Neuronal stem cell (in vitro differentiated cells): ENCODE data around the gene C4orf54.

Source experiments
- DNase-seq: peaks from one replicate; pipeline ENCODE4 v3.0.0-alpha.2; 2013; ENCODE audit warnings: low spot score
- H2AFZ ChIP-seq: one replicate; pipeline ENCODE4 v1.6.1; 2013; ENCODE audit warnings: mild to moderate bottlenecking, low read length, inconsistent platforms
- H2AK5ac ChIP-seq: 2 replicates; pipeline ENCODE4 v1.6.1; 2013; ENCODE audit warnings: low read depth, mild to moderate bottlenecking, inconsistent platforms, low read length, moderate library complexity, mixed read lengths
- H2BK120ac ChIP-seq: 2 replicates; pipeline ENCODE4 v1.6.1; 2013; ENCODE audit warnings: low read depth, mild to moderate bottlenecking, inconsistent platforms, low read length, moderate library complexity, mixed read lengths
- H2BK12ac ChIP-seq: one replicate; pipeline ENCODE4 v1.6.1; 2013; ENCODE audit warnings: low read length, inconsistent platforms
- H2BK15ac ChIP-seq: 2 replicates; pipeline ENCODE4 v1.6.1; 2013; ENCODE audit warnings: mild to moderate bottlenecking, low read length, inconsistent platforms, mixed read lengths
- H2BK5ac ChIP-seq: one replicate; pipeline ENCODE4 v1.6.1; 2013; ENCODE audit warnings: inconsistent platforms, mild to moderate bottlenecking, low read length, moderate library complexity
- H3K14ac ChIP-seq: one replicate; pipeline ENCODE4 v1.6.1; 2013; ENCODE audit warnings: low read length, inconsistent platforms
- H3K18ac ChIP-seq: 2 replicates; pipeline ENCODE4 v1.6.1; 2013; ENCODE audit warnings: low read length, inconsistent platforms
- H3K23ac ChIP-seq: 2 replicates; pipeline ENCODE4 v1.6.1; 2013; ENCODE audit warnings: low read depth, mild to moderate bottlenecking, mixed read lengths, low read length, inconsistent platforms; ENCODE audit not compliant: poor library complexity
- H3K27ac ChIP-seq: replicated peaks from 3 replicates; pipeline ENCODE4 v1.5.1; 2013; ENCODE audit warnings: low read length, inconsistent platforms
- H3K27me3 ChIP-seq, 3 experiments: 2 replicates each; pipeline ENCODE4 v1.6.1; 2013; ENCODE audit warnings: low read length in 3 of 3, mild to moderate bottlenecking in 2 of 3, inconsistent platforms in 1 of 3, low read depth in 1 of 3, mixed read lengths in 1 of 3, moderate library complexity in 1 of 3; ENCODE audit not compliant: control insufficient read depth in 3 of 3, insufficient read depth in 3 of 3
- H3K36me3 ChIP-seq, 2 donors: replicated peaks in 1 of 2; 2 replicates each; pipeline ENCODE4 v1.6.1; 2013; ENCODE audit warnings: low read length in 2 of 2; ENCODE audit not compliant: control insufficient read depth in 2 of 2, insufficient read depth in 2 of 2
- H3K4ac ChIP-seq: 2 replicates; pipeline ENCODE4 v1.6.1; 2013; ENCODE audit warnings: inconsistent platforms, mild to moderate bottlenecking, low read length, moderate library complexity
- H3K4me1 ChIP-seq, 2 donors: 1 replicate in 1 of 2; 2 replicates in 1 of 2; pipeline ENCODE4 v1.6.1; 2013; ENCODE audit warnings: low read length in 2 of 2, low read depth in 1 of 2; ENCODE audit not compliant: control insufficient read depth in 2 of 2, insufficient read depth in 1 of 2
- H3K4me2 ChIP-seq: one replicate; pipeline ENCODE4 v1.6.1; 2013; ENCODE audit warnings: mild to moderate bottlenecking, low read length, inconsistent platforms; ENCODE audit not compliant: insufficient read depth, poor library complexity, severe bottlenecking
- H3K4me3 ChIP-seq, 2 donors: 2 replicates each; pipeline ENCODE4 v1.5.1; 2013; ENCODE audit warnings: low read length in 2 of 2, mild to moderate bottlenecking in 2 of 2, inconsistent platforms in 1 of 2, moderate library complexity in 1 of 2
- H3K79me1 ChIP-seq: one replicate; pipeline ENCODE4 v1.6.1; 2013; ENCODE audit warnings: low read depth, mild to moderate bottlenecking, inconsistent platforms, low read length, moderate library complexity
- H3K9ac ChIP-seq: one replicate; pipeline ENCODE4 v1.6.1; 2013; ENCODE audit warnings: mild to moderate bottlenecking, low read depth, low read length, inconsistent platforms; ENCODE audit not compliant: poor library complexity
- H3K9me3 ChIP-seq, 2 donors: replicated peaks in 1 of 2; 2 replicates each; pipeline versions ENCODE3 to v1.6.1; 2013; ENCODE audit warnings: low read length in 2 of 2, mild to moderate bottlenecking in 2 of 2, inconsistent platforms in 1 of 2, low read depth in 1 of 2, mixed read lengths in 1 of 2, moderate library complexity in 1 of 2; ENCODE audit not compliant: control insufficient read depth in 2 of 2, insufficient read depth in 1 of 2
- H4K8ac ChIP-seq: one replicate; pipeline ENCODE4 v1.6.1; 2013; ENCODE audit warnings: low read depth, mild to moderate bottlenecking, inconsistent platforms, low read length, moderate library complexity
- H4K91ac ChIP-seq: one replicate; pipeline ENCODE4 v1.6.1; 2013; ENCODE audit warnings: low read length, low read depth, mild to moderate bottlenecking, inconsistent platforms; ENCODE audit not compliant: poor library complexity
- WGBS, 2 donors: extraction: QIAGEN DNeasy Blood & Tissue Kit; methylation state at CpG; one replicate each; pipeline ENCODE4 v1.1.7; 2013; ENCODE audit warnings: missing lambda C conversion rate in 2 of 2, mixed read lengths in 1 of 2; ENCODE audit not compliant: insufficient read length in 2 of 2, insufficient replicate concordance in 1 of 2; ENCODE audit errors: extremely low coverage in 2 of 2; 5-methylcytosine and 5-hydroxymethylcytosine counted together

C4orf54 gene

GRCh38 chr4:99664716-99665115 is 7.1 kb upstream of the C4orf54 start:
- Histone ChIP-seq H2BK120ac (no peak overlapping the region), H3K23ac (no peak overlapping the region), H2BK12ac (no peak overlapping the region), H3K27ac (no peak overlapping the region), H3K4me1 (peaks cover 0 to 13% of the 10 kb centered on the region in 2 donors), H3K27me3 (no peaks in the 10 kb centered on the region), H2AFZ (no peak overlapping the region), H2BK15ac (no peak overlapping the region), H3K4me3 (no peak overlapping the region), H3K4ac (no peak overlapping the region), H3K9me3 (no peaks in the 10 kb centered on the region), H3K18ac (no peak overlapping the region), H3K79me1 (no peaks in the 10 kb centered on the region), H2BK5ac (no peak overlapping the region), H3K36me3 (no peaks in the 10 kb centered on the region), H2AK5ac (no peak overlapping the region), H4K8ac (no peak overlapping the region), H3K14ac (no peak overlapping the region), H4K91ac (no peak overlapping the region), H3K4me2 (no peak overlapping the region), H3K9ac (no peak overlapping the region)
- no peak for DNase-seq

DNA sequence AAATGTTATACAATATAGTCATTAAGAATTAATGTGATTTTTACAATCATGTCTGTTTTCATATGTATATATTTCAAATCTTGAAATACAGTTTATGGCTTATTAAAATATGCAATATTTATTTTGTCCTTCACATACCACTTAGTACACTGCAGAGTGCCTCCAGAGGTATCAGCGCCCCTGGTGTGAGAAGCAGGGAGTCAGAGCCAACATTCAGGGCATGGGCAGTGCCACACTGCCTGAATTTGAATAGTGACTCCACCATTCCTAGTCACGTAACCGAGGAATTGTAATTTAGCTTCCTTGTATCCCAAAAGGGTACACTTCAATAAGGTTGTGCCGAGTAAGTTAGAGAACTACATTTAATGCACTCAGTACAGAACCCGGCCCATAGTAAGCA is 4.3 kb upstream of the C4orf54 start:
- no peaks in the 10 kb centered on the region for H3K79me1 ChIP-seq
- no peak overlapping the region for H2BK12ac ChIP-seq
- no peak overlapping the region for H3K23ac ChIP-seq
- H2AK5ac ChIP-seq: no peak overlapping the region
- no peak overlapping the region for H3K4ac ChIP-seq
- H3K27ac ChIP-seq: no peak overlapping the region
- H2AFZ ChIP-seq: no peak overlapping the region
- H3K9ac ChIP-seq: no peak overlapping the region
- H3K36me3 ChIP-seq: no peaks in the 10 kb centered on the region
- WGBS, 2 donors: no CpG with 5 or more reads among the region's 5 CpGs
- H4K8ac ChIP-seq: no peak overlapping the region
- H2BK15ac ChIP-seq: no peak overlapping the region
- peaks cover 0 to 13% of the 10 kb centered on the region in 2 donors for H3K4me1 ChIP-seq
- no peak for DNase-seq
- no peak overlapping the region for H4K91ac ChIP-seq
- no peak overlapping the region for H3K14ac ChIP-seq
- H3K9me3 ChIP-seq: no peaks in the 10 kb centered on the region
- no peak overlapping the region for H3K4me3 ChIP-seq
- H3K27me3 ChIP-seq: no peaks in the 10 kb centered on the region
- no peak overlapping the region for H2BK120ac ChIP-seq
- H3K4me2 ChIP-seq: no peak overlapping the region
- no peak overlapping the region for H2BK5ac ChIP-seq
- H3K18ac ChIP-seq: no peak overlapping the region

- Histone ChIP-seq H3K36me3 (no peaks in the 10 kb centered on the region), H4K91ac (no peak overlapping the region), H2AFZ (no peak overlapping the region), H3K23ac (no peak overlapping the region), H3K27me3 (no peaks in the 10 kb centered on the region), H2BK120ac (no peak overlapping the region), H3K4ac (no peak overlapping the region), H3K9ac (no peak overlapping the region), H3K9me3 (no peaks in the 10 kb centered on the region), H3K18ac (no peak overlapping the region), H2AK5ac (no peak overlapping the region), H3K4me3 (no peak overlapping the region), H2BK15ac (no peak overlapping the region), H3K4me1 (no peaks in the 10 kb centered on the region), H2BK5ac (no peak overlapping the region), H2BK12ac (no peak overlapping the region), H3K27ac (no peak overlapping the region), H3K4me2 (no peak overlapping the region), H4K8ac (no peak overlapping the region), H3K14ac (no peak overlapping the region), H3K79me1 (no peaks in the 10 kb centered on the region)
- no CpG with 5 or more reads among the region's 4 CpGs for whole genome bisulfite sequencing, 2 donors
- no peak for DNase-seq
Observed at GRCh38 chr4:99658666-99659065, 1.0 kb upstream of the C4orf54 start.

DNA sequence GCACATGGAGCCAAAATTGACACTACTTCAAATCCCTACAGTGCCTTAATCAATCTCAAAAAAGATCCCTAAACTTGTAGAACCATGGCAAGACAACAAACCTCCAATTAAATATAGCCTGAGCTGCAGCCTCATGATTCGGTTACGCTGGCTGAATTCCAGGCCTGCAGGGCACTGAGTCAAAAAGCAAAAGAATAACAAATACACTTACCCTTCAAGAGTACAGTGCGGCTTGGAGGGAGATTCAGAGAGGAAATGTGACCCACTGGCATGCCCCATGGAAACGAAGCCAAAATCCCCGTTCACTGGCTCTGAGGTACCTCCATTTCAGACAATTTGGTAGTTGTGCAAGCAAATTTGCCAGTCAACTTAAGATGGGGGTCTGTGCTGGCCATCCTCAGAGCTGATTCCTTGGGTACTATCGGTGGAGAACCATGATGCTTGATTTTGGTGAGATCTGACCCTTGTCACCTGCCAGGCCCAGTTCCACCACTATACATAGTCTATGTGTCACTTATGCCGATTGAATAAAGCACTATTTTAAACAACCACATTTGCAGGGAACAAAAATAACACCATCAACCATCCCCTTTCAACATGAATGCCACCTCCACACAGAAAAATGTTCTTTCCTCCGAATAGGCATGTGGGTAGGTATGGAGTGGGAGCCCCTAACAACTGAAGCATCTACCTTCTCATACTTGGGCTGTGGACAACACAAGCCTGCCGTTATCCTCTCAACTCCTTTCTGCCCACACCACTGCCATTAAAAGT is 2.1 kb downstream of the C4orf54 start:
- H2BK5ac ChIP-seq: no peak overlapping the region
- no peak overlapping the region for H2BK120ac ChIP-seq
- no peak overlapping the region for H4K8ac ChIP-seq
- H3K27ac ChIP-seq: no peak overlapping the region
- H2BK15ac ChIP-seq: no peak overlapping the region
- H3K18ac ChIP-seq: no peak overlapping the region
- H3K14ac ChIP-seq: no peak overlapping the region
- H3K9ac ChIP-seq: no peak overlapping the region
- H3K23ac ChIP-seq: no peak overlapping the region
- no peaks in the 10 kb centered on the region for H3K36me3 ChIP-seq
- no peaks in the 10 kb centered on the region for H3K4me1 ChIP-seq
- no peaks in the 10 kb centered on the region for H3K9me3 ChIP-seq
- no peaks in the 10 kb centered on the region for H3K79me1 ChIP-seq
- H3K27me3 ChIP-seq: no peaks in the 10 kb centered on the region
- H3K4me3 ChIP-seq: no peak overlapping the region
- H4K91ac ChIP-seq: no peak overlapping the region
- DNase-seq: no peak
- no peak overlapping the region for H3K4me2 ChIP-seq
- H2AFZ ChIP-seq: no peak overlapping the region
- no peak overlapping the region for H2BK12ac ChIP-seq
- H2AK5ac ChIP-seq: no peak overlapping the region
- WGBS, 2 donors: no CpG with 5 or more reads among the region's 9 CpGs
- no peak overlapping the region for H3K4ac ChIP-seq
